AG04450 (cell line): Measurements from ENCODE around the gene TMEM39A. TPM values are rescaled to one million over a fixed set of nuclear protein-coding genes. Genes with fewer than 3 reads are reported as not detected.
A peak's percentile ranks its signal among the peaks of the same experiment; 100 is the strongest.

Experiments
- CTCF ChIA-PET: fragments of 300-600, 350-600 bp; formaldehyde crosslinking; extraction: SDS; loops from one replicate; lab custom pipeline; 2022; ENCODE audit warnings: antibody characterized with exemption, inconsistent platforms; lab: Charles Lee
- POLR2A ChIA-PET: fragments of 350-600 bp; formaldehyde crosslinking; extraction: SDS; loops from one replicate; lab custom pipeline; 2021; ENCODE audit warnings: antibody characterized with exemption, inconsistent platforms; lab: Yijun Ruan, JAX
- DNase-seq: peaks from one replicate; pipeline ENCODE4 v3.0.0-alpha.2; 2011; ENCODE audit warnings: low read depth, low spot score
- H3K27ac ChIP-seq: one replicate; pipeline ENCODE4 v1.5.1; 2012; ENCODE audit warnings: low read depth, low read length, control low read depth
- H3K27me3 ChIP-seq: one replicate; pipeline ENCODE4 v1.6.0; 2012; ENCODE audit warnings: low read length; ENCODE audit not compliant: control insufficient read depth, insufficient read depth
- H3K4me3 ChIP-seq: 2 replicates; pipeline ENCODE4 v1.5.1; 2011; ENCODE audit warnings: mild to moderate bottlenecking, low read depth, low read length, control low read depth
- H3K9me3 ChIP-seq: 2 replicates; pipeline ENCODE4 v1.5.1; 2012; ENCODE audit warnings: low read length; ENCODE audit not compliant: control insufficient read depth, insufficient read depth
- polyA minus RNA-seq: library from RNA; depleted of rRNA, polyadenylated mRNA; stranded (reverse); fragments of >200 nt; gene quantifications from 2 replicates; pipeline ENCODE4 v1.2.3, GENCODE V29; 2011; rRNA and poly(A)+ RNA removed
- polyA plus RNA-seq: library from polyadenylated mRNA; depleted of rRNA; stranded (reverse); fragments of >200 nt; gene quantifications from 2 replicates; pipeline ENCODE4 v1.2.3, GENCODE V29; 2011; rRNA removed
- TF ChIP-seq, protein P1 (sequence below): IDR thresholded peaks from 2 replicates; pipeline ENCODE4 v1.5.1; 2011; ENCODE audit warnings: low read depth, low read length, control low read depth, inconsistent platforms

The TMEM39A gene, protein sequence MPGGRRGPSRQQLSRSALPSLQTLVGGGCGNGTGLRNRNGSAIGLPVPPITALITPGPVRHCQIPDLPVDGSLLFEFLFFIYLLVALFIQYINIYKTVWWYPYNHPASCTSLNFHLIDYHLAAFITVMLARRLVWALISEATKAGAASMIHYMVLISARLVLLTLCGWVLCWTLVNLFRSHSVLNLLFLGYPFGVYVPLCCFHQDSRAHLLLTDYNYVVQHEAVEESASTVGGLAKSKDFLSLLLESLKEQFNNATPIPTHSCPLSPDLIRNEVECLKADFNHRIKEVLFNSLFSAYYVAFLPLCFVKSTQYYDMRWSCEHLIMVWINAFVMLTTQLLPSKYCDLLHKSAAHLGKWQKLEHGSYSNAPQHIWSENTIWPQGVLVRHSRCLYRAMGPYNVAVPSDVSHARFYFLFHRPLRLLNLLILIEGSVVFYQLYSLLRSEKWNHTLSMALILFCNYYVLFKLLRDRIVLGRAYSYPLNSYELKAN
- 34.3 TPM in 2 replicates for polyA plus RNA-seq
- 70.8 and 73.2 TPM in 2 replicates for polyA minus RNA-seq

GRCh38 chr3:119463171-119464169, at the start of gene TMEM39A:
TSS of gene TMEM39A (minus strand) at chr3:119463615. CDS start at chr3:119462074, 1,541 bp downstream.
- peak; percentile 96 for DNase-seq
- Histone ChIP-seq H3K27me3 (no peaks in the 10 kb centered on the region), H3K27ac (peak within 1 kb of the TSS; percentile 97), H3K4me3 (peak within 1 kb of the TSS; percentile 98), H3K9me3 (no peaks in the 10 kb centered on the region; the same call in 1 of the 2 replicates)
- TF ChIP-seq, protein P1, sequence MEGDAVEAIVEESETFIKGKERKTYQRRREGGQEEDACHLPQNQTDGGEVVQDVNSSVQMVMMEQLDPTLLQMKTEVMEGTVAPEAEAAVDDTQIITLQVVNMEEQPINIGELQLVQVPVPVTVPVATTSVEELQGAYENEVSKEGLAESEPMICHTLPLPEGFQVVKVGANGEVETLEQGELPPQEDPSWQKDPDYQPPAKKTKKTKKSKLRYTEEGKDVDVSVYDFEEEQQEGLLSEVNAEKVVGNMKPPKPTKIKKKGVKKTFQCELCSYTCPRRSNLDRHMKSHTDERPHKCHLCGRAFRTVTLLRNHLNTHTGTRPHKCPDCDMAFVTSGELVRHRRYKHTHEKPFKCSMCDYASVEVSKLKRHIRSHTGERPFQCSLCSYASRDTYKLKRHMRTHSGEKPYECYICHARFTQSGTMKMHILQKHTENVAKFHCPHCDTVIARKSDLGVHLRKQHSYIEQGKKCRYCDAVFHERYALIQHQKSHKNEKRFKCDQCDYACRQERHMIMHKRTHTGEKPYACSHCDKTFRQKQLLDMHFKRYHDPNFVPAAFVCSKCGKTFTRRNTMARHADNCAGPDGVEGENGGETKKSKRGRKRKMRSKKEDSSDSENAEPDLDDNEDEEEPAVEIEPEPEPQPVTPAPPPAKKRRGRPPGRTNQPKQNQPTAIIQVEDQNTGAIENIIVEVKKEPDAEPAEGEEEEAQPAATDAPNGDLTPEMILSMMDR, result no peak
- CTCF ChIA-PET, result interaction anchor here (0.6 to 1.3 kb wide), 4 partner anchors 28 to 217 kb away, joined by 3 to 5 read pairs (median 5); partner anchors contain the start of gene TIMMDC1
- POLR2A ChIA-PET, result interaction anchor here (0.8 to 1.8 kb wide), 8 partner anchors 10 to 223 kb away, joined by 3 to 23 read pairs (median 3); partner anchors contain the start of genes ARHGAP31, B4GALT4 and TIMMDC1

GRCh38 chr3:119510690-119511089, 47.3 kb upstream of the TMEM39A start:
- Histone ChIP-seq H3K9me3 (no peaks in the 10 kb centered on the region), H3K27ac (no peak overlapping the region), H3K4me3 (no peak overlapping the region), H3K27me3 (no peaks in the 10 kb centered on the region)
- TF ChIP-seq, protein P1, result no peak
- POLR2A ChIA-PET, result no interaction called here
- DNase-seq, result no peak
- CTCF ChIA-PET, result no interaction called here

DNA sequence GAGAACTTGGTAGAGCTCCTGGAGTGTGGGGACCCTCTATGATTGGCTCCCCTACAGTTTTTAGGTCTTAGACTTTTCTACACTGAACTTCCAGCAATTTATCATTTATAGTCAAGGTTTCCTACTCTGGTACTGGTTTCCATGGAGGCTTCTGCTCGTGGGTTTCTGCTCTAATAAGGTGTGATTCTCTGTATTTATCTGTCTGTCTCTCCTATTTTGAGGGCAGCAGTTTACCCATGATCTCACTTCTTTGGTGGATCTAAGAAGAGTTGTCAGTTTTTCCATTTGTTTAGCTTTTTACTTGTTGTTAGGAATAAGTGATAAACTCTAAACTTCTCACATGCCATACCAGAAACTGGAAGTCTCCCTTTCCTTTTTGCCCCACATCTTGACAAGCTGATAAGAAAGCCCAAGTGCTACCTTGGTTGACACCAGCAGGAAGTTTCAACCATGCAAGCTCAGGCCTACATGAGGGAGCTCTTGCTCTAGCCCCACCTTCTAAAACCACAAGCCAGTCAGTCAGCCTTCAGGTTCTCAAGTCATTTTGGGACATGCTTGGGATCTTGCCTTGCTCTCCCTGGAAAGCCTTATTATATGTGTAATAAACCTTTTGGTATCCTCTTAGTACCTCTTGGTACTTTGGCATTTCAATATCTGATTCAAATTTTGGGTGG, 44.9 kb upstream of the TMEM39A start:
- no peak overlapping the region for H3K27ac ChIP-seq
- TF ChIP-seq, protein P1, result no peak
- no peak overlapping the region for H3K4me3 ChIP-seq
- POLR2A ChIA-PET, result interaction anchor here (0.6 kb wide), 1 partner anchor 33 kb away, joined by 3 read pairs; no protein-coding TSS in a partner anchor
- CTCF ChIA-PET, result no interaction called here
- no peak for DNase-seq
- H3K9me3 ChIP-seq, result no peaks in the 10 kb centered on the region
- H3K27me3 ChIP-seq, result no peaks in the 10 kb centered on the region

- ChIA-PET POLR2A (no interaction called here), CTCF (no interaction called here)
- no peaks in the 10 kb centered on the region for H3K27me3 ChIP-seq
- no peaks in the 10 kb centered on the region for H3K9me3 ChIP-seq
- H3K4me3 ChIP-seq, result no peak overlapping the region
- no peak overlapping the region for H3K27ac ChIP-seq
- TF ChIP-seq, protein P1, result no peak
- no peak for DNase-seq
Measured at GRCh38 chr3:119507404-119507803, 44.0 kb upstream of the TMEM39A start.
